Measurements from ENCODE around the gene PARD3. TPM values are rescaled to one million over a fixed set of nuclear protein-coding genes. Genes with fewer than 3 reads are reported as not detected.

The PARD3 gene
- total and polyA plus RNA-seq, 2 donors (not counting 3 experiments of a cell fraction or from before 2014, with no cell fraction given): 7.3 to 24.1 TPM

- Histone ChIP-seq H3K9ac (replicated peaks; ENCODE audit: extremely low read depth, insufficient read depth, low read length) (no peak overlapping the region), H3K9me3 (replicated peaks; ENCODE audit: control insufficient read depth, insufficient read depth, low read length) (no peaks in the 10 kb centered on the region), H4K20me1 (replicated peaks; ENCODE audit: control insufficient read depth, extremely low read depth, insufficient read depth, low read length) (no peaks in the 10 kb centered on the region), H2AFZ (ENCODE audit: low read depth, low read length) (no peak overlapping the region), H3K4me2 (ENCODE audit: insufficient read depth, low read length) (no peak overlapping the region), H3K36me3 (ENCODE audit: control insufficient read depth in 2 of 2, extremely low read depth in 1 of 2, insufficient read depth in 2 of 2, low read length in 2 of 2) (no peaks in the 10 kb centered on the region), H3K79me2 (ENCODE audit: control insufficient read depth, insufficient read depth, low read length) (no peaks in the 10 kb centered on the region), H3K9me1 (replicated peaks; ENCODE audit: control insufficient read depth, extremely low read depth, insufficient read depth, low read length) (no peaks in the 10 kb centered on the region), H3K27me3 (ENCODE audit: control insufficient read depth in 2 of 2, insufficient read depth in 2 of 2, low read length in 2 of 2) (no peaks in the 10 kb centered on the region), H3K4me3 (replicated peaks in 1 of 3; ENCODE audit: insufficient read depth in 1 of 3, low read depth in 1 of 3, low read length in 3 of 3) (no peak overlapping the region), H3K27ac (ENCODE audit: insufficient read depth, low read depth, low read length) (no peak overlapping the region), H3K4me1 (ENCODE audit: control insufficient read depth, extremely low read depth, insufficient read depth, low read length) (no peaks in the 10 kb centered on the region)
- DNase-seq (ENCODE audit: low read depth, low spot score) (peak; percentile 14), FAIRE-seq (no peak)
- dilution Hi-C loops (cut with MboI; ENCODE audit: extremely low pct_ligation_motif_present, low sequenced_read_pairs) (no loop called here), intact Hi-C loops (cut with micrococcal nuclease) (no loop called here)
- BruUV-seq (replicated peaks): no TSS peak
- ChIA-PET POLR2A (no interaction called here), CTCF (no interaction called here)
- TF ChIP-seq CTCF (IDR thresholded peaks at IDR 0.05; ENCODE audit: extremely low read depth in 1 of 2, insufficient read depth in 1 of 2, low read depth in 1 of 2, low read length in 2 of 2): no peak
- TF ChIP-seq POLR2AphosphoS5 (IDR thresholded peaks at IDR 0.05; ENCODE audit: insufficient read depth, low read depth, low read length): no peak
- no peak for TF ChIP-seq MAX (IDR thresholded peaks at IDR 0.05; ENCODE audit: insufficient read depth, insufficient read length)
- TF ChIP-seq EZH2 (IDR thresholded peaks at IDR 0.05; ENCODE audit: borderline replicate concordance, low read depth, low read length, severe bottlenecking): no peak
- TF ChIP-seq POLR2A (IDR thresholded peaks at IDR 0.05; ENCODE audit: low read depth, low read length): no peak
- TF ChIP-seq GATA2 (IDR thresholded peaks at IDR 0.05; ENCODE audit: insufficient read depth, insufficient read length, low read depth, low read length): no peak
- no peak for TF ChIP-seq FOS (IDR thresholded peaks at IDR 0.05; ENCODE audit: borderline replicate concordance, insufficient read depth, low read length)
- no peak for TF ChIP-seq MYC (IDR thresholded peaks at IDR 0.05; ENCODE audit: low read depth, low read length)
- no peak for TF ChIP-seq JUN (IDR thresholded peaks at IDR 0.05; ENCODE audit: borderline replicate concordance, insufficient read depth, insufficient read length, low read depth)
Measured at GRCh38 chr10:34163075-34163905, 651.8 kb downstream of the PARD3 start.
